HG02885 (cell line): ENCODE results near the gene PTPRG.

Experiments used
- ATAC-seq: cut with Tn5 transposase; IDR thresholded peaks from one replicate; pipeline ENCODE4 v1.9.1; 2021; ENCODE audit warnings: mild to moderate bottlenecking; ENCODE audit not compliant: unreplicated experiment, poor library complexity

PTPRG gene

GRCh38 chr3:61780455-61781228, 219.3 kb downstream of the PTPRG start:
- no peak for ATAC-seq

GRCh38 chr3:61783993-61784718, 222.8 kb downstream of the PTPRG start:
- no peak for ATAC-seq

GRCh38 chr3:61788623-61789507, 227.5 kb downstream of the PTPRG start:
- ATAC-seq, result no peak

- no peak for ATAC-seq
These were observed 228.5 kb downstream of the PTPRG start for GRCh38 chr3:61789861-61790260.

- ATAC-seq, result no peak
These were observed 229.0 kb downstream of the PTPRG start for GRCh38 chr3:61790411-61790810.

- ATAC-seq, result no peak
These were observed 231.7 kb downstream of the PTPRG start for GRCh38 chr3:61793056-61793455.

- no peak for ATAC-seq
These were observed 232.2 kb downstream of the PTPRG start for GRCh38 chr3:61793521-61793920.

GRCh38 chr3:61794341-61794740, 233.0 kb downstream of the PTPRG start:
- no peak for ATAC-seq

GRCh38 chr3:61794961-61795360, 233.6 kb downstream of the PTPRG start:
- no peak for ATAC-seq

GRCh38 chr3:61796088-61796680, 234.8 kb downstream of the PTPRG start:
- no peak for ATAC-seq

- no peak for ATAC-seq
These were observed 235.5 kb downstream of the PTPRG start for GRCh38 chr3:61796911-61797310.

- no peak for ATAC-seq
These were observed 241.4 kb downstream of the PTPRG start for GRCh38 chr3:61802772-61803171.

GRCh38 chr3:61803983-61804382, 242.6 kb downstream of the PTPRG start:
- ATAC-seq, result no peak

GRCh38 chr3:61804782-61805181, 243.4 kb downstream of the PTPRG start:
- no peak for ATAC-seq

GRCh38 chr3:61805510-61806080, 244.2 kb downstream of the PTPRG start:
- ATAC-seq, result no peak

- ATAC-seq, result no peak
These were observed 245.4 kb downstream of the PTPRG start for GRCh38 chr3:61806810-61807209.

- no peak for ATAC-seq
These were observed 246.5 kb downstream of the PTPRG start for GRCh38 chr3:61807865-61808276.

- no peak for ATAC-seq
These were observed 247.2 kb downstream of the PTPRG start for GRCh38 chr3:61808526-61808925.

GRCh38 chr3:61808999-61809398, 247.6 kb downstream of the PTPRG start:
- no peak for ATAC-seq

GRCh38 chr3:61809879-61810278, 248.5 kb downstream of the PTPRG start:
- no peak for ATAC-seq
